Right cardiac atrium (tissue), 5 donors: Measurements from ENCODE around the gene MVB12A. TPM values are rescaled to one million over a fixed set of nuclear protein-coding genes. Genes with fewer than 3 reads are reported as not detected.

Source experiments
- ATAC-seq, 2 donors: fragments of 200-7000 bp; cut with Tn5 transposase; one replicate each; pipeline versions ENCODE4 v1.8.0 to v1.9.1; 2020; ENCODE audit warnings: moderate library complexity in 2 of 2, mild to moderate bottlenecking in 1 of 2
- DNase-seq, 3 donors: peaks; one replicate each; pipeline ENCODE4 v3.0.0-alpha.2; 2020
- H3K27ac ChIP-seq: one replicate; pipeline ENCODE4 v1.5.1; 2013; ENCODE audit warnings: mild to moderate bottlenecking, low read length, control low read depth, moderate library complexity
- H3K27me3 ChIP-seq: one replicate; pipeline ENCODE4 v1.6.1; 2013; ENCODE audit not compliant: control insufficient read depth, insufficient read depth
- H3K4me1 ChIP-seq: one replicate; pipeline ENCODE4 v1.6.1; 2013; ENCODE audit warnings: low read length; ENCODE audit not compliant: control insufficient read depth, insufficient read depth
- H3K4me3 ChIP-seq: one replicate; pipeline ENCODE4 v1.5.1; 2013; ENCODE audit warnings: low read length, control low read depth
- H3K9me3 ChIP-seq: one replicate; pipeline ENCODE4 v1.6.1; 2013; ENCODE audit warnings: low read length; ENCODE audit not compliant: control insufficient read depth
- WGBS: extraction: QIAGEN DNeasy Blood & Tissue Kit; methylation state at CpG from one replicate; pipeline ENCODE4 v1.1.7; 2013; 5-methylcytosine and 5-hydroxymethylcytosine counted together
- intact Hi-C, 4 donors: fragments of 100-400 bp; cut with DNase I; formaldehyde crosslinking; loops; one replicate each; pipeline versions ENCODE4 v1.11.0 to v1.14.0; 2022 to 2023
- polyA plus RNA-seq: library from polyadenylated mRNA; stranded (reverse); fragments of 200-250 nt; gene quantifications from one replicate; pipeline ENCODE4 v1.2.3, GENCODE V29; 2013
- total RNA-seq, 4 donors: library from RNA; stranded (reverse); fragmentation: NEBNext Ultra II Directional; extraction: Animal tissue kit (Norgen Biotek cat#: 25700); gene quantifications; one replicate each; pipeline ENCODE4 v1.2.1, GENCODE V29; 2021
- donor health status: healthy with polysubstance abuse.
- donor health status: DM: no; HTN: yes; CAD: no.
- donor health status: DM: no; HTN: no; CAD: no.
- donor health status: DM: no; HTN: yes; CAD: no; lungs with severe emphysema.
- donor health status: DM: yes; HTN: yes; CAD: no.

The MVB12A gene
- total and polyA plus RNA-seq, 5 donors, result 20.6 to 30.5 (median 24.7) TPM

DNA sequence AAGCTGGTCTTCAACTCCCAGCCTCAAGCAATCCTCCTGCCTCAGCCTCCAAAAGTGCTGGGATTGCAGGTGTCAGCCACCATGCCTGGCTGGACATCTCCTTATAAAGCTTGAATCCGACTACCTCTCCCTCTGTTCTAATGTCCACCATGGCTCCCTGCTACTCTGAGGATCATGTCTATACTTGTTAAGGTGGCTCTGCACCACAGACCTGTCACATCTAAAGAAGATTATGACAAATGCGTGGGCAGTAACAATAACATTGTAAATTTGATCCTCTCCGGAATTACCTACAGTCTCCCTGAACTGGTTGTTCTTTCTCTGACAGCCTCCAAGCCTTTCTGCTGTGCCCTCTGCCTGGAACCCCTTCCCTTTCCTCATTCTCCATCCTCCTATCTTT lies 39.1 kb downstream of the MVB12A start:
- ATAC-seq (no peak), DNase-seq (peak in 1 of 3 donors; percentile 10)
- H3K4me3 ChIP-seq, result no peak overlapping the region
- no peaks in the 10 kb centered on the region for H3K27me3 ChIP-seq
- intact Hi-C loops, result loop anchor here in 2 of 4 donors (10.0 kb wide), 2 partner anchors 64 to 116 kb away; partner anchors contain the start of gene CCDC194 (in 1 of the 2)
- 84% methylated on average over 3 of the region's 3 CpGs for WGBS
- H3K4me1 ChIP-seq, result no peaks in the 10 kb centered on the region
- H3K27ac ChIP-seq, result no peak overlapping the region
- H3K9me3 ChIP-seq, result no peaks in the 10 kb centered on the region

DNA sequence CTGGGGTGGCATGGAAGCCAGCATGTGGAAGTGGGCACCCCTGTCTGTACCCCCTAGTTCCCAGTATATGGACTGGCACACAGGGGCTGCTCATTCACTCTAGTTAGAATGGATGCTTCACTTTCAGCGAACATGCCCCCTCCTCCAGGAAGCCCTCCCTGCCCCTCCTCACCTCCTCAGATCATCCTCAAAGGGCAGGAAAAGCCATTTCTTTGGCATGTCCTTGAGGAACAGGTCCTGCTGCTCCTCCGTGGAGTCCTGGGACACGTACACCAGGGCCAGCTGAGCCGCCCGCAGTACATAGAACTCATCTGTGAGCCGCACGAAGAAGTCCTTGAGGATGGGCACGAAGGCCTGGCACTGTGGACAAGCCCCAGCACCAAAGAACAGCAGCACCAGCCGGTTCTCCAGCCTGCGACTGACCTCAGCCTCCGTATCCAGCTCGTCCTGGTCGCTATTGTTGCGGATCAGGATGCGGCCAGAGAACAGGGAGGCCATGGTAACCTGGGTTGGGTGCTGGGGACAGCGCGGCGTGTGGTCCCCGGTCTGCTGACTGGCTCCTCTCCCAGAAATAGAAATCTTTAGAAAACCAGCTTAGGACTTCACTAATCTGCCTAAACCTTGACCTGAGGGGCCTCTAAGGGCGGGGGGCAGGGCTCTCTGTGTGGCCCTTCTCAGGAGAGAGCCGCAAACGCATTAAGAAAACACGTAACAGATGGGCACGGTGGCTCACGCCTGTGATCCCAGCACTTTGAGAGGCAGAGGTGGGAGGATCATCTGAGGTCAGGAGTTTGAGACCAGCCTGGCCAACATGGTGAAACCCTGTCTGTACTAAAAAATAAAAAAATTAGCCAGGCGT lies 40.8 kb downstream of the MVB12A start, which contains the start of gene NXNL1:
Gene NXNL1 (minus strand): TSS at position 555 of the 859 bp plus-strand sequence. CDS start 57 bp downstream, at position 498.
- no peaks in the 10 kb centered on the region for H3K4me1 ChIP-seq
- no peaks in the 10 kb centered on the region for H3K27me3 ChIP-seq
- no peak within 1 kb of the TSS for H3K4me3 ChIP-seq
- H3K27ac ChIP-seq, result no peak within 1 kb of the TSS
- 85% methylated on average over 26 of the region's 26 CpGs for WGBS
- DNase-seq (peak in 1 of 3 donors; percentile 20), ATAC-seq (peak in 1 of 2 donors; percentile 40)
- intact Hi-C loops, result loop anchor here in 1 of 4 donors (10.0 kb wide), 1 partner anchor 66 kb away; the partner anchor contains the start of gene CCDC194
- H3K9me3 ChIP-seq, result no peaks in the 10 kb centered on the region

DNA sequence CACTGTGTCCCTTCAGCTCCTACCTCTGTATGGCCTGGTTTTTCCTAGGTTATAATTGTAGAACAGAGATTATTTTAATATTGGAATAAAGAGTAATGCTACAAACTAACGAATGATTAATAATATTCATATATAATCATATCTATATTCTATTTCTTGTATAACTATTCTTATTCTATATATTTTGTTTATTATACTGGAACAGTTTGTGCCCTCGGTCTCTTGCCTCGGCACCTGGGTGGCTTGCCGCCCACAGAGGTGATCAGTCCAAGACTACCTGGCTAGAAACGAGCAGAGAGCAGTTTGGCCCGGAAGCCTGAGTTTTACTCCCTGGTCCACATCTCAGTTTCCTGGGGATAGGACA lies 46.6 kb downstream of the MVB12A start:
- H3K4me1 ChIP-seq, result peaks cover 3% of the 10 kb centered on the region
- DNase-seq (no peak), ATAC-seq (no peak)
- H3K27ac ChIP-seq, result no peak overlapping the region
- no peaks in the 10 kb centered on the region for H3K27me3 ChIP-seq
- intact Hi-C loops, result loop anchor here in 3 of 4 donors (5.0 to 10.0 kb wide), 2 partner anchors 72 to 119 kb away; partner anchors contain the start of gene CCDC194 (in 1 of the 3)
- H3K9me3 ChIP-seq, result no peaks in the 10 kb centered on the region
- no peak overlapping the region for H3K4me3 ChIP-seq
- WGBS, result 42% methylated on average over 6 of the region's 6 CpGs

DNA sequence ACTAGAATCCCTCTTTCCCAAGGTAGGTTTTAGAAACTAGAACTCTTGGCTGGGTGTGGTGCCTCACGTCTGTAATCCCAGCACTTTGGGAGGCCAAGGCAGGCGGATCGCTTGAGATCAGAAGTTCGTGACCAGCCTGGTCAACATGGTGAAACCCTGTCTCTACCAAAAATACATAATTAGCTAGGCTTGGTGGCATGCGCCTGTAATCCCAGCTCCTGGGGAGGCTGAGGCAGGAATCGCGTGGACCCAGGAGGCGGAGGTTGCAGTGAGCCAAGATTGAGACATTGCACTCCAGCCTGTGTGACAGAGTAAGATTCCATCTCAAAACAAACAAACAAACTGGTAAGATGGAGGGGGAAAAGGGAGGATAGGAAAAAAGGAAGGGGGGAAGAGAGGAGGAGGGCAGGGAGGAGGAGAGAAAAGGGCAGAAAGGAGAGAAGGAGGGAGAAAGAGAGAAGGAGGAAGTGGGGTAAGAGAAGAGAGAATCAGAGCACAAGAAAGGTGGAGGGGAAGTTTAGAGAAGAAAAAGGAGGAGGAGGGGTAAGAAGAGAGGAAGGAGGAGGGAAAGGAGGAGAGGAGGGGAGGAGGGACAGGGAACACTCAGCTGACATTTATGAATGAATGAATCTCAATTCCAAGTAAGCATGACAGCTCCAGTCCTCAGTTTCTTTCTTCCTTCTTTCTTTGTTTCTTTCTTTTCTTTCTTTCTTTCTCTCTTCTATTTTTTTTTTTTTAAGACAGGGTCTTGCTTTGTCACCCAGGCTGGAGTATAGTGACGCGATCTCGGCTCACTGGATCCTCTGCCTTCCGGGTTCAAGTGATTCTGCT lies 47.8 kb downstream of the MVB12A start:
- Histone ChIP-seq H3K27me3 (no peaks in the 10 kb centered on the region), H3K4me3 (no peak overlapping the region), H3K9me3 (no peaks in the 10 kb centered on the region), H3K27ac (peak overlapping the region; percentile 98), H3K4me1 (peaks cover 3% of the 10 kb centered on the region)
- 66% methylated on average over 12 of the region's 12 CpGs for WGBS
- ATAC-seq (no peak), DNase-seq (peak in 1 of 3 donors; percentile 30)
- intact Hi-C loops, result loop anchor here in 3 of 4 donors (5.0 to 10.0 kb wide), 2 partner anchors 73 to 120 kb away; partner anchors contain the start of gene CCDC194 (in 1 of the 3)

DNA sequence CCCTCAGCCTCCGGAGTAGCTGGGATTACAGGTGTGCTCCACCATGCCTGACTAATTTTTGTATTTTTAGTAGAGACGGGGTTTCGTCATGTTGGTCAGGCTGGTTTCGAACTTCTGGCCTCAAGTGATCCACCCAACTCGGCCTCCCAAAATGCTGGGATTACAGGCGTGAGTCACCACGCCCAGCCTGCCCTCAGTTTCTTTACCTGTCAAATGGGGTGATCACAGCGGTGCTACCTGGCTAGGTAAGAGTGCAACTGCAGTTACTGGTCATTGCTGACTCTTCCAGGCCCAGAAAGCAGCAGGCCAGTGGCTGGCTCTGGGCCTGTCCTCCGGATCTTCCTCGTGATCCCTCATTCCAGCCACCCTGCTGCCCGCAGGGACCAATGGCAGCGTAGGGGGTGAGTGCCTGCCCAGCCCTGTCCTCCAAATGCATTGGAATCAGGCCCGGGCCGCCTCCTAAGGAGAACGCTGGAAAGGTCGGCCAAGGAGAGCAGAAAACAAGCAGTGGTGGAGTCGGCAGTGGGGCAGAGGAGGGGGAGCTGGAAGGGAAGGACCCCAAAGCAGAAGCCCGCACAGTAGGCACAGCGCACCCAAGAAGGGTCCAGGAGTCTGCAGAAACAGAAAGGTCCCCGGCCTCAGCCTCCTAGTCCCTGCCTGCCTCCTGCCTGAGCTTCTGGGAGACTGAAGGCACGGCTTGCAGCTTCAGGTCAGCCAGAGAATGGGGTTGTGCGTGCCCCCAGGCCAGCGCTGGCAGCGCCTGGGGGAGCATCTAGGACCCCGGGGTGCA lies 48.6 kb downstream of the MVB12A start:
- H3K4me1 ChIP-seq, result peaks cover 3% of the 10 kb centered on the region
- no peaks in the 10 kb centered on the region for H3K9me3 ChIP-seq
- 45% methylated on average over 25 of the region's 25 CpGs for WGBS
- H3K27me3 ChIP-seq, result no peaks in the 10 kb centered on the region
- intact Hi-C loops, result loop anchor here in 3 of 4 donors (5.0 to 10.0 kb wide), 2 partner anchors 74 to 121 kb away; partner anchors contain the start of gene CCDC194 (in 1 of the 3)
- H3K27ac ChIP-seq, result peak overlapping the region; percentile 98
- DNase-seq, result peak; percentile 84 to 92 (median 92)
- peak overlapping the region; percentile 76 for H3K4me3 ChIP-seq
- peak; percentile 16 to 32 for ATAC-seq

DNA sequence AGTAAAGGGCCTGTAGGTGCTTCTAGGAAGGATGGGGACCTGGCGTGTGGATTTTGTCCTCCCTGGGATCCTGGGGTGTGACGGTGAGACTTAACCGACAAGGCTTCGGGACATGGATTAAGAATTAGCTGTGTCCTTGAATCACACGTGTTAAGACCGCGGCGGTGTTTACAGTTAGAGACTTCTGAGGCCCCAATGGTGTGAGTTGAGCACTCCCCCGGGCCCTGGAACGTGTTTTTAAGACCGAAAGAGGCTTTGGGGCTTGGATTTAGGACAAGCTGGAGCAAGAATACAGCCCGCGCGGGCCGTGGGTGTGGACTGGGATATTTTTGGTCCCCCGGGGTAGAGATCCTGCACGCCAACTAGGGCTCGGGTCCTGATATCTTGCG lies 49.2 kb downstream of the MVB12A start:
- H3K27ac ChIP-seq, result peak overlapping the region; percentile 98
- ATAC-seq (no peak), DNase-seq (no peak)
- peaks cover 3% of the 10 kb centered on the region for H3K4me1 ChIP-seq
- peak overlapping the region; percentile 76 for H3K4me3 ChIP-seq
- H3K27me3 ChIP-seq, result no peaks in the 10 kb centered on the region
- no peaks in the 10 kb centered on the region for H3K9me3 ChIP-seq
- WGBS, result 2% methylated on average over 19 of the region's 19 CpGs
- intact Hi-C loops, result loop anchor here in 3 of 4 donors (5.0 to 10.0 kb wide), 2 partner anchors 74 to 122 kb away; partner anchors contain the start of gene CCDC194 (in 1 of the 3)

DNA sequence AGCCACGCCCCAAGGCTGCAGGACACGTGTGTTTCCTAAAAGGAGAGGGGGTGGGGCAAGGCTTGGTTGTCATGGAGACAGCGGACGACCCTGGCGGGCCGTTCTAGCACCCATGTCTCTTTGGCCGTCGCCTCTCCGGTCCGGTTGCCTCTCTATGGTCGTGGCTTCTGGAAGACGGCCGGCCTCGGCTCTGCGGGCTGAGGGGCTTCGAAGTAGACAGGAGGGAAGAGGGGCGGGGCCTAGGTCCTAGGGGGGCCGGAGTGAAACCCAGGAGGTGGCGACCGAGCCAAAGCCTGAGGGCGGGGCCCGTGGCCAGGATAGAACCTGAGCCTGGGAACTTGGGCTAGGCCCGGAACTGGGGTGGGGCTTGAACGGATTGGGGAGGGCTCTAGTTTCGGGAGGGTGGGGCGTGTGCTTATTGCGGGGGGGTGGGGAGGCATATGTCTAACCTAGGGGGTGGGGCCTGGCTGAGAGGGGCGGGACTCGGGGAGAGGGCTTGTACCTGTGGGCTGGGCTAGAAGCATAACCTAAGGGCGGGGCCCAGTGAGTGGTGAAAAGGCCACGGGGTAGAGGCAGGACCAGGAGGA lies 49.7 kb downstream of the MVB12A start:
- Histone ChIP-seq H3K4me3 (peak overlapping the region; percentile 76), H3K9me3 (no peaks in the 10 kb centered on the region), H3K4me1 (peaks cover 3% of the 10 kb centered on the region), H3K27ac (peak overlapping the region; percentile 98), H3K27me3 (no peaks in the 10 kb centered on the region)
- DNase-seq (peak; percentile 97 to 99 (median 99)), ATAC-seq (peak; percentile 86 to 87)
- WGBS, result under 1% methylated on average over 31 of the region's 31 CpGs
- intact Hi-C loops, result loop anchor here in 3 of 4 donors (5.0 to 10.0 kb wide), 2 partner anchors 75 to 122 kb away; partner anchors contain the start of gene CCDC194 (in 1 of the 3)

DNA sequence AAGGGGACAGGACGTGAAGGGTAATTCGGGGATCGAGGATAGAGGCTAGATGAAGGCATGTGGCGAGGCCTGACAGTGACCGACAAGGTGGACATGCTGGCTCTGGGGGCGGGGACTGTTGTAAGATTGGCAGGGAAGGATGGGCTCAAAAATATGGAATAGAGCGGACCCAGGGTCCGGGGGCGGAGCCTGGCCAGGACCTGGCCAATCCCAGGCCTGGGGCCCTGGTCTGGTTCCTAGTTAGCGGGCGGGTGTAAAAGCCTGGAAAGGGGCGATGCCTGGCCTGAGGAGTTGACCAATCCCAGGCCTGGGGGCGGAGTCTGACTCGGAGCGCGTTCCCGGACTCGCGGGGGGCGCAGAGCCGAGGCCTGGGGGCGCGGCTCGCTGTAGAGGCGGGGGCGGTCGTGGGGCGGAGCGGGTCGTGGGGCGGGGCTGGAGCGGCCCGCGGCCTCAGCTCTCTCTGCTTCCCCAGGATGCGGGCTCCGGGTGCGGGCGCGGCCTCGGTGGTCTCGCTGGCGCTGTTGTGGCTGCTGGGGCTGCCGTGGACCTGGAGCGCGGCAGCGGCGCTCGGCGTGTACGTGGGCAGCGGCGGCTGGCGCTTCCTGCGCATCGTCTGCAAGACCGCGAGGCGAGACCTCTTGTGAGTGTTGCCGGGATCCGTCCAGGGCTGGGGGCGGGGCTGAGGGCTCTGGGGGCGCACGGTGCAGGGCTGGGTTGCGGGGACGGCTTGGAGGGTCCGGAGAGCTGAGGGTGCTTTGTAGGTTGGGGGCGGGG lies 50.4 kb downstream of the MVB12A start, which contains the start of gene SLC27A1:
Gene SLC27A1 (plus strand): TSS at position 457 of the 774 bp plus-strand sequence. CDS start 17 bp downstream, at position 474.
- DNase-seq (peak; percentile 99 to 100 (median 100)), ATAC-seq (peak; percentile 93 to 94)
- no peaks in the 10 kb centered on the region for H3K9me3 ChIP-seq
- under 1% methylated on average over 67 of the region's 67 CpGs for WGBS
- peak within 1 kb of the TSS; percentile 76 for H3K4me3 ChIP-seq
- intact Hi-C loops, result no loop called here
- H3K4me1 ChIP-seq, result peaks cover 4% of the 10 kb centered on the region
- H3K27me3 ChIP-seq, result no peaks in the 10 kb centered on the region
- peak within 1 kb of the TSS; percentile 98 for H3K27ac ChIP-seq

DNA sequence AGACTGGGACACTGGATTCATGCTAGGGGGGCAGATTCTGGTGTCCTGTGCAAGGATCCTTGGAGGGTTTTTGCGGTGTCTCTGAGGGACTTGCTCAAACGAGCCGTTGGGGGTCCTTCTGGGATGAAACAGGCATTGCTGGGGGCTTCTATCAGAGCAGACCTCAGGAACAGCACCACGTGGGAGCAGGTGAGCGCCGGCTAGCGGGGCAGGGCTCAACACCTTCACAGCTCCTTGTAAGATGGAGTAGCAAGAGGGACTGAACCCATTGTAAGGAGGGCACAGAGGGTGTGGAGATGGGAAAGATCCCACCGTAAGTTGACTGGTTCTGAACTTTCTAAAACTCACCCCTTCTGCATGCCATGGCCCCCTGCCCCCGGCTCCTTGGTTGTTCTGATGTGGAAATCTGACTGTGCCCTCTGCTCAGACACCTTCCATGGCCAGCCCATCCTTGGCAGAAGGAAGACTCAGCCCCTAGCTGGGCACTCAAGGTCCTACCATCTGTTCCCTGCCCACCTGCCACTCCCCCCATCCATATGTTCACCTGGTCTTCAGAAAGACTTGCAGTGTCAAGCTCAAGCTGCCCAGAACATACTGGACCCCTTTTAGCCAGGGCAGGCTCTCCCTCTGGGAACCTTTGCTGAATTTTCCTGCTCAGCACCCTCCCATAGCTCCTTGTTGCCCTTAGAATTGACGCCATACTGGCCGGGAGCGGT lies 51.7 kb downstream of the MVB12A start:
- Histone ChIP-seq H3K4me3 (peak overlapping the region; percentile 76), H3K27me3 (no peaks in the 10 kb centered on the region), H3K27ac (no peak overlapping the region), H3K4me1 (peaks cover 12% of the 10 kb centered on the region), H3K9me3 (no peaks in the 10 kb centered on the region)
- DNase-seq, result no peak
- no peak for ATAC-seq
- WGBS, result 60% methylated on average over 12 of the region's 12 CpGs
- intact Hi-C loops, result no loop called here
